Epithelial cell of esophagus (primary cell): ENCODE results near the gene TRPM3.
A peak's percentile ranks its signal among the peaks of the same experiment; 100 is the strongest.

ENCODE experiments used
- DNase-seq: peaks from one replicate; pipeline ENCODE4 v3.0.0; 2010; ENCODE audit warnings: low read depth
- H3K4me3 ChIP-seq: 2 replicates; pipeline ENCODE4 v1.5.1; 2011; ENCODE audit warnings: mild to moderate bottlenecking, low read length, control low read depth
- CTCF ChIP-seq: IDR thresholded peaks from 2 replicates; pipeline ENCODE4 v1.5.1; 2011; ENCODE audit warnings: low read depth, mild to moderate bottlenecking, low read length, control low read depth, inconsistent platforms; ENCODE audit not compliant: insufficient read depth; ENCODE audit errors: missing control alignments

The TRPM3 gene

GRCh38 chr9:70962761-70963440, 158.5 kb downstream of the TRPM3 start:
- H3K4me3 ChIP-seq: no peak overlapping the region
- TF ChIP-seq CTCF: no peak
- peak; percentile 17 for DNase-seq

- no peak overlapping the region for H3K4me3 ChIP-seq
- no peak for TF ChIP-seq CTCF
Observed at GRCh38 chr9:70959366-70959765, 162.1 kb downstream of the TRPM3 start.

GRCh38 chr9:70954596-70955143, 166.8 kb downstream of the TRPM3 start:
- H3K4me3 ChIP-seq: no peak overlapping the region
- no peak for TF ChIP-seq CTCF
- no peak for DNase-seq

More at GRCh38 chr9:70959366-70959765, 162.1 kb downstream of the TRPM3 start:
- DNase-seq: no peak

GRCh38 chr9:70954126-70954525, 167.3 kb downstream of the TRPM3 start:
- H3K4me3 ChIP-seq: no peak overlapping the region
- no peak for TF ChIP-seq CTCF
- peak; percentile 65 for DNase-seq

GRCh38 chr9:70951749-70952727, 169.4 kb downstream of the TRPM3 start:
- DNase-seq: no peak
- no peak for TF ChIP-seq CTCF
- no peak overlapping the region for H3K4me3 ChIP-seq

GRCh38 chr9:70950270-70950669, 171.2 kb downstream of the TRPM3 start:
- DNase-seq: no peak
- no peak overlapping the region for H3K4me3 ChIP-seq
- TF ChIP-seq CTCF: no peak
